Central memory CD8-positive, alpha-beta T cell (primary cell): ENCODE results near the gene LPCAT3.
"Not testable (repeated sequence)": the region's sequence is repeated elsewhere in the genome, so short reads cannot be mapped to it uniquely, and the experiment has no call there.

ENCODE experiments used
- ATAC-seq: fragments of 150-1000 bp; cut with Tn5 transposase; replicated peaks from 2 replicates; pipeline ENCODE4 v1.10.0; 2022; ENCODE audit warnings: mild to moderate bottlenecking, moderate FRiP score, moderate number of reproducible peaks; ENCODE audit not compliant: poor library complexity, severe bottlenecking; ENCODE audit errors: extremely low read depth
- DNase-seq, 2 donors: peaks; one replicate each; pipeline ENCODE4 v3.0.0; 2021; ENCODE audit warnings: low spot score in 2 of 2
- H3K27ac Mint-ChIP-seq: one replicate; pipeline ENCODE4 v1.8.0; 2022; ENCODE audit warnings: low read depth, mild to moderate bottlenecking, moderate library complexity, mixed read lengths
- H3K27me3 Mint-ChIP-seq: one replicate; pipeline ENCODE4 v1.8.0; 2022; ENCODE audit warnings: mixed read lengths
- H3K36me3 Mint-ChIP-seq: one replicate; pipeline ENCODE4 v1.8.0; 2022; ENCODE audit warnings: mild to moderate bottlenecking, moderate library complexity, mixed read lengths; ENCODE audit not compliant: insufficient read depth
- H3K4me1 Mint-ChIP-seq: one replicate; pipeline ENCODE4 v1.8.0; 2022; ENCODE audit warnings: mixed read lengths
- H3K4me3 Mint-ChIP-seq: one replicate; pipeline ENCODE4 v1.8.0; 2022; ENCODE audit warnings: mild to moderate bottlenecking, moderate library complexity, mixed read lengths
- H3K9me3 Mint-ChIP-seq: one replicate; pipeline ENCODE4 v1.8.0; 2022; ENCODE audit warnings: mixed read lengths

LPCAT3 gene, protein sequence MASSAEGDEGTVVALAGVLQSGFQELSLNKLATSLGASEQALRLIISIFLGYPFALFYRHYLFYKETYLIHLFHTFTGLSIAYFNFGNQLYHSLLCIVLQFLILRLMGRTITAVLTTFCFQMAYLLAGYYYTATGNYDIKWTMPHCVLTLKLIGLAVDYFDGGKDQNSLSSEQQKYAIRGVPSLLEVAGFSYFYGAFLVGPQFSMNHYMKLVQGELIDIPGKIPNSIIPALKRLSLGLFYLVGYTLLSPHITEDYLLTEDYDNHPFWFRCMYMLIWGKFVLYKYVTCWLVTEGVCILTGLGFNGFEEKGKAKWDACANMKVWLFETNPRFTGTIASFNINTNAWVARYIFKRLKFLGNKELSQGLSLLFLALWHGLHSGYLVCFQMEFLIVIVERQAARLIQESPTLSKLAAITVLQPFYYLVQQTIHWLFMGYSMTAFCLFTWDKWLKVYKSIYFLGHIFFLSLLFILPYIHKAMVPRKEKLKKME

DNA sequence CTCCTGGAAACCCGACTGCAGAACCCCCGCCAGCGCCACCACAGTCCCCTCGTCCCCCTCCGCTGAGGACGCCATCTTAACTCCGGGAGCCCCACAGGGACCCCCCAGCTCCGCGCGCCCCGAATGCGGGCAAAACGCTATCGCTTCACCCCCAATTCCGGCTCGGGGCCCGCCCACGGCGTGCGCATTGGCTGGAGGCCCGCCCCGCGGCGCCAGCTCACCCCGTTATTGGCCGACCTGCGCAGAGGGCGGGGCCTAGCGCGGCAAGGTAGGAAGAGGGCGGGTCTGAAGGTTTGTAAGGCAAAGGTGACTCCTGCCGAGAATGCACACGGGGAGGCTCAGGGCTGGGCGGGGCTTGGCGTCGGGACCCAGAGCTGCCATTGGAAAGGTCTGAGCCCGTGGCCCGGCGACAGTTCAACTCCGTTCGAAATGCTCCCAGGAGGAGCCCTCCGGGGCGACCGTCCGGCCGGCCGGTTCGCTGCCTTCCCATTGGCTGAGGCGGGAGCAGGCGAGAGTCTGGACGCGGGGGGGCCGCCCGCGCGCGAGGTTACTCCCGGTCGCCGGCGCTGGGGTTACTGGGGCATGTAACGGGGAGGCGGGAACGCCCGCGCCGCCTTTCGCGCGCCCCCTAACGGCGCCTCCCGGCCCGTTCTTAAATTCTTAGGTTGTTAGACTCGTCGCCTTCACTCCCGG, at the start of gene LPCAT3:
TSS of gene LPCAT3 (minus strand) at position 127 of the 693 bp plus-strand sequence. CDS start at position 75, 52 bp downstream.
- peaks cover 7% of the 10 kb centered on the region for H3K36me3 Mint-ChIP-seq
- no peaks in the 10 kb centered on the region for H3K27me3 Mint-ChIP-seq
- H3K9me3 Mint-ChIP-seq = no peaks in the 10 kb centered on the region
- peak within 1 kb of the TSS; percentile 82 for H3K4me3 Mint-ChIP-seq
- H3K4me1 Mint-ChIP-seq = peaks cover 29% of the 10 kb centered on the region
- peak within 1 kb of the TSS; percentile 75 for H3K27ac Mint-ChIP-seq
- ATAC-seq (peak; percentile 97), DNase-seq (peak; percentile 95 to 98)

DNA sequence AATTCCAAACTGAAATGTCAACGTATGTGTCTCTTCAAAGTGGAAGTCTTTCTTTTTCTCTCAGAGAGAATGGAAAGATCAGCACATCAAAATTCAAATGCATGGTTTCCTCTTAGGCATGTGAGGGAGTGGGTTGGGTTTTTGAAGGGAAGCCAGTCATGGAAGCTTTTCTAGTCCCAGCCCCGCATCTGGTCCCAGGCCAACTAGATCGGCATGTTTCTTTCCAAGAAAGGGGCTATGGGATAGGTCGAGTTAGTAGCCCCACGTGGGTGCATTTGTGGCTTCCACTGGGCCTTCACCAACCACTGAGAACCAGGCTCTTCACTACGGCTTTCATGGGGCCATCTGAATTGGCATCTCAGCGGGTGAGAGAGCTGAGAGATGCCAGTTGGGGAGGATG, 48.8 kb upstream of the LPCAT3 start:
- DNase-seq (no peak), ATAC-seq (no peak)
- Mint-ChIP-seq H3K4me3 (no peak overlapping the region), H3K4me1 (no peaks in the 10 kb centered on the region), H3K27me3 (peaks cover 46% of the 10 kb centered on the region), H3K27ac (no peak overlapping the region), H3K9me3 (no peaks in the 10 kb centered on the region), H3K36me3 (no peaks in the 10 kb centered on the region)

GRCh38 chr12:7066596-7066995, 48.3 kb upstream of the LPCAT3 start:
- Mint-ChIP-seq H3K4me3 (no peak overlapping the region), H3K36me3 (no peaks in the 10 kb centered on the region), H3K27me3 (peaks cover 42% of the 10 kb centered on the region), H3K9me3 (no peaks in the 10 kb centered on the region), H3K27ac (no peak overlapping the region), H3K4me1 (no peaks in the 10 kb centered on the region)
- DNase-seq (no peak), ATAC-seq (no peak)

DNA sequence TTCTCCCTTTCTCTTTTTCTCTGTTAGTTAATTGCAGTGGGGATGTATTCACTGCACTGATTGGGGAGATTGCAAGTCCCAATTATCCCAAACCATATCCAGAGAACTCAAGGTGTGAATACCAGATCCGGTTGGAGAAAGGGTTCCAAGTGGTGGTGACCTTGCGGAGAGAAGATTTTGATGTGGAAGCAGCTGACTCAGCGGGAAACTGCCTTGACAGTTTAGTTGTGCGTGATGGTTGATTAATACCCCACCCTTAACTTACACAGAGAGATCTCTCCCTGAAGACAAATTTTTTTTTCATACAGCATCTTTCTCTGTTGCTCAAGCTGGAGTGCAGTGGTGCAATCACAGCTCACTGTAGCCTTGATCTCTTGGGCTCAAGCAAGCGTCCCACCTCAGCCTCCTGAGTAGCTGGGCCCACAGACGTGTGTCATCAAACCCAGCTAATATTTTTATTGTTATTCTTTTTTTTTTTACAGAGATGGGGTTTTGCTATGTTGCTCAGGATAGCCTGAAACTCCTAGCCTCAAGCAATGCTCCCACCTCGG, 46.9 kb upstream of the LPCAT3 start:
- no peak overlapping the region for H3K4me3 Mint-ChIP-seq
- ATAC-seq (no peak), DNase-seq (no peak)
- H3K36me3 Mint-ChIP-seq = no peaks in the 10 kb centered on the region
- no peak overlapping the region for H3K27ac Mint-ChIP-seq
- H3K4me1 Mint-ChIP-seq = no peaks in the 10 kb centered on the region
- H3K27me3 Mint-ChIP-seq = peaks cover 49% of the 10 kb centered on the region
- no peaks in the 10 kb centered on the region for H3K9me3 Mint-ChIP-seq

DNA sequence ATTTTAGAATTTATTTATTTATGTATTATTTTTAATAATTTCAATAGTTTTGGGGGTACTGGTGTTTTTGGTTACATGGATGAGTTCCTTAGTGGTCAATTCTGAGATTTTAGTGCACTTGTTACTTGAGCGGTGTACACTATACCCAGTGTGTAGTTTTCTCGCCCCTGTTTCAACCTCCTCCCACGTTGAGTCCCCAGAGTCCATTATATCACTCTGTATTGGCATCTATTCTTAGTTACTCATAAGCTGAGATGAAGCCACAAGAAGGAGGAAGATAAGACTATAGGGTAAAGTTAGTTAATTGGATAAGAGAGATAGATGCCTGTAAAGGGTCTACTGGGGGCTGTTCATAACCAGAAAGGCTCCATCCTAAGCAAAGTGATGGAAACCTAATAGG, 46.2 kb upstream of the LPCAT3 start:
- no peaks in the 10 kb centered on the region for H3K4me1 Mint-ChIP-seq
- no peak for ATAC-seq
- H3K4me3 Mint-ChIP-seq = no peak overlapping the region
- no peaks in the 10 kb centered on the region for H3K9me3 Mint-ChIP-seq
- H3K36me3 Mint-ChIP-seq = no peaks in the 10 kb centered on the region
- peaks cover 51% of the 10 kb centered on the region for H3K27me3 Mint-ChIP-seq
- H3K27ac Mint-ChIP-seq = no peak overlapping the region
- no peak for DNase-seq

- ATAC-seq (no peak), DNase-seq (no peak)
- Mint-ChIP-seq H3K36me3 (no peaks in the 10 kb centered on the region), H3K27ac (no peak overlapping the region), H3K27me3 (peaks cover 53% of the 10 kb centered on the region), H3K4me1 (no peaks in the 10 kb centered on the region), H3K4me3 (no peak overlapping the region), H3K9me3 (no peaks in the 10 kb centered on the region)
These were observed 43.3 kb upstream of the LPCAT3 start for GRCh38 chr12:7061596-7061995.

DNA sequence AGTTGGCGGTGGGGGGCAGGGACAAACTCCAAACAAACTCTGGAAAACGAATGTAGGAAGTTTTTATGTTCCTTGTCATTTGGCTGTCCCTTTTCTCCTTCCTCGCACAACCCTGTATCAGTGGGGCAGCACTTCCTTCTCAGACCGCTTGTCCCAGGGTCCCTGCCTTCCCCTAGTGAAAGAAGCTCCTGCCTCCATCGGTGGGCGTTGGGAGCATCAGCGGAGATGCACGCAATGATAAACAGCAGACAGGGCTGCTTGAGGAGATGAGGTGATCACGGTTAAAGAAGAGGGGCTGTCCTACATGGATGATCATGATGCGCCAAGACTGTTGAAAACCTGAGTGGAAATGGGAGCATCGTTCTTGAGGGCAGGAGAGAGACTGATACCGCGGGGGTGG, 42.9 kb upstream of the LPCAT3 start:
- peaks cover 56% of the 10 kb centered on the region for H3K27me3 Mint-ChIP-seq

DNA sequence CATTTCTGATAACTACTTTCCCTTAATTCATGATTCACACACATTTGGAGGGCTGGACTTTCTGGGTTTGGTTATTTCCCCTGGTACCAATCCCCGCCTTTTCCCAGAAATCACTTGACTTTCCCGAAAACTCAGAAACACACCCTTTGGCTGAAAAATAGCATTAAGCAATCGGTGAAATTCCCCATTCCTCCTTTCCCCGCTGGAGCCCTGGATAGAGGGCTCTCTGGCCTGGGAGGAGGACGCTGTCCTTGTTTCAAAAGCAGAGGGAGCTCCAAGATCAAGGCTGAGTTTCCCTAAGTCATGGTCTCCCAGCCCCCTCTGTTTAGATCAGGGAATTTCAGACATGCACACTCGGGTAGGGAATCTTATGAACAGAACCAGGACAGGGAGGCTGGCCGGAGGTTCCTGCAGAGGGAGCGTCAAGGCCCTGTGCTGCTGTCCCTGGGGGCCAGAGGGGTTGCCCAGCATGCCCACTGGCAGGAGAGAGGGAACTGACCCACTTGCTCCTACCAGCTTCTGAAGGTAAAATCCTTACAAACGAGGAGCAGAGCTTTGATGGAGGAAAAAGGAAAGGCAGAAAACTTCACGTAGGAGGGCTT, 42.2 kb upstream of the LPCAT3 start, which contains the start of gene C1S:
TSS of gene C1S (plus strand) at position 366 of the 602 bp plus-strand sequence. CDS start 1,195 bp downstream, outside the sequence.
- Mint-ChIP-seq H3K9me3 (no peaks in the 10 kb centered on the region), H3K27me3 (peaks cover 63% of the 10 kb centered on the region), H3K4me3 (no peak within 1 kb of the TSS), H3K4me1 (no peaks in the 10 kb centered on the region), H3K27ac (no peak within 1 kb of the TSS), H3K36me3 (no peaks in the 10 kb centered on the region)
- no peak for ATAC-seq
- DNase-seq = no peak

More for the DNA sequence above, 42.9 kb upstream of the LPCAT3 start:
- Mint-ChIP-seq H3K36me3 (no peaks in the 10 kb centered on the region), H3K4me1 (no peaks in the 10 kb centered on the region), H3K9me3 (no peaks in the 10 kb centered on the region), H3K4me3 (no peak overlapping the region), H3K27ac (no peak overlapping the region)
- ATAC-seq (no peak), DNase-seq (no peak)

GRCh38 chr12:7059780-7060179, 41.5 kb upstream of the LPCAT3 start:
- ATAC-seq = no peak
- Mint-ChIP-seq H3K27ac (no peak overlapping the region), H3K4me1 (no peaks in the 10 kb centered on the region), H3K9me3 (no peaks in the 10 kb centered on the region), H3K36me3 (no peaks in the 10 kb centered on the region), H3K4me3 (no peak overlapping the region), H3K27me3 (peaks cover 69% of the 10 kb centered on the region)
- no peak for DNase-seq

DNA sequence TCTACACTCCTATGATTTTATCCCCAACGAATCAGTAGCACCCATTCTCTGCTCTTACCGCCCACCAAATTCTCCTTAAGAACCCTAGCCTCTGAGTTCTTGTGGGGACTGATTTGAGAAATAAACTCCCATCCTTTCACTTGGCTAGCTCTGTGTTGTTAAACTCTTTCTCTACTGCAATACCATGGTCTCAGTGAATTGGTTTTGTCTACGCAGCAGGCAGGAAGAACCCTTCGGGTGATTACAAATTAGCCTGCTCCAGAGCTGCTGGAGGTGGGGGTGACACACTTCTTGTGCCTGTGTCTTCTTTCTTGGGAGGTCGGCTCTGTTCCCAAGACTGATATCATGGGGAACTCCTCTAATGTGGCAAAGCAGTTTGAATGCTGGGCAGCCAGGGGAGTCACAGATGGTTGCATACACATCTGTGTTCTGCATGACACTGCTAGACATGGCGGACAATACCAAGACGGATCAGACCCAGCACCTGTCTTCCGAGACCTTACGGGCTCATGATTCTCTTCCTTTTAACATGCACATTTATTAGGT, 40.6 kb upstream of the LPCAT3 start:
- DNase-seq (no peak), ATAC-seq (no peak)
- Mint-ChIP-seq H3K36me3 (no peaks in the 10 kb centered on the region), H3K9me3 (no peaks in the 10 kb centered on the region), H3K27me3 (peaks cover 78% of the 10 kb centered on the region), H3K4me3 (no peak overlapping the region), H3K4me1 (no peaks in the 10 kb centered on the region), H3K27ac (no peak overlapping the region)

- no peak for ATAC-seq
- Mint-ChIP-seq H3K9me3 (no peaks in the 10 kb centered on the region), H3K4me1 (no peaks in the 10 kb centered on the region), H3K36me3 (no peaks in the 10 kb centered on the region), H3K4me3 (no peak overlapping the region), H3K27ac (no peak overlapping the region), H3K27me3 (peaks cover 84% of the 10 kb centered on the region)
- no peak for DNase-seq
These were observed 40.0 kb upstream of the LPCAT3 start for GRCh38 chr12:7058163-7058845.

- H3K27me3 Mint-ChIP-seq = peaks cover 80% of the 10 kb centered on the region
- not testable (repeated sequence) for ATAC-seq
These were observed 37.5 kb upstream of the LPCAT3 start for GRCh38 chr12:7055736-7056135.

More at GRCh38 chr12:7055736-7056135, 37.5 kb upstream of the LPCAT3 start:
- H3K4me3 Mint-ChIP-seq, H3K36me3 Mint-ChIP-seq, H3K27ac Mint-ChIP-seq, H3K4me1 Mint-ChIP-seq, DNase-seq, H3K9me3 Mint-ChIP-seq: not testable (repeated sequence)
